GM18520 (cell line): ENCODE results near the gene GSAP.

Experiments used
- ATAC-seq: cut with Tn5 transposase; IDR thresholded peaks from one replicate; pipeline ENCODE4 v1.9.1; 2021; ENCODE audit not compliant: unreplicated experiment

GSAP gene

GRCh38 chr7:77438131-77438530, 22.0 kb upstream of the GSAP start:
- no peak for ATAC-seq

- ATAC-seq, result no peak
These were observed 18.6 kb upstream of the GSAP start for GRCh38 chr7:77434570-77435275.

- ATAC-seq, result no peak
These were observed 17.8 kb upstream of the GSAP start for GRCh38 chr7:77433901-77434300.

GRCh38 chr7:77430927-77431326, 14.8 kb upstream of the GSAP start:
- no peak for ATAC-seq

GRCh38 chr7:77428777-77429231, 12.7 kb upstream of the GSAP start:
- ATAC-seq, result no peak

- no peak for ATAC-seq
These were observed 12.0 kb upstream of the GSAP start for GRCh38 chr7:77427996-77428603.

- ATAC-seq, result no peak
These were observed 10.4 kb upstream of the GSAP start for GRCh38 chr7:77426521-77427051.

- no peak for ATAC-seq
These were observed 9.9 kb upstream of the GSAP start for GRCh38 chr7:77426052-77426404.

GRCh38 chr7:77425101-77426051, 9.2 kb upstream of the GSAP start:
- no peak for ATAC-seq

- no peak for ATAC-seq
These were observed 6.4 kb upstream of the GSAP start for GRCh38 chr7:77422500-77422899.

GRCh38 chr7:77420986-77421672, 5.0 kb upstream of the GSAP start:
- no peak for ATAC-seq

- no peak for ATAC-seq
These were observed 4.3 kb upstream of the GSAP start for GRCh38 chr7:77420438-77420837.

- no peak for ATAC-seq
These were observed 3.0 kb upstream of the GSAP start for GRCh38 chr7:77419102-77419501.

- ATAC-seq, result no peak
These were observed 1.7 kb upstream of the GSAP start for GRCh38 chr7:77417801-77418200.

- no peak for ATAC-seq
These were observed 647 bp upstream of the GSAP start for GRCh38 chr7:77416621-77417371.

GRCh38 chr7:77415476-77415822, 700 bp downstream of the GSAP start:
- no peak for ATAC-seq

- ATAC-seq, result no peak
These were observed 2.2 kb downstream of the GSAP start for GRCh38 chr7:77413861-77414424.

GRCh38 chr7:77413128-77413527, 3.0 kb downstream of the GSAP start:
- no peak for ATAC-seq

- ATAC-seq, result no peak
These were observed 6.2 kb downstream of the GSAP start for GRCh38 chr7:77409739-77410547.
